ENCODE data around the gene PLPP1. TPM values are rescaled to one million over a fixed set of nuclear protein-coding genes. Genes with fewer than 3 reads are reported as not detected.

The PLPP1 gene
- total RNA-seq, 2 experiments from 2014 or later: 7.9 to 8.2 TPM

GRCh38 chr5:55418994-55419968 lies 115.5 kb downstream of the PLPP1 start:
- Mint-ChIP-seq H3K36me3 (ENCODE audit: low read depth) (peaks cover 63% of the 10 kb centered on the region), H3K9me3 (ENCODE audit: low read depth) (no peaks in the 10 kb centered on the region)
- CTCF ChIA-PET: interaction anchor here (1.0 kb wide), 2 partner anchors 9 to 34 kb away, joined by 3 to 4 read pairs; no protein-coding TSS in a partner anchor

GRCh38 chr5:55416306-55416705 lies 118.5 kb downstream of the PLPP1 start:
- ChIA-PET POLR2A (no interaction called here), CTCF (no interaction called here)
- Mint-ChIP-seq H3K4me1 (peaks cover 28% of the 10 kb centered on the region), H3K36me3 (ENCODE audit: low read depth) (peaks cover 45% of the 10 kb centered on the region), H3K27ac (no peak overlapping the region), H3K9me3 (ENCODE audit: low read depth) (no peaks in the 10 kb centered on the region), H3K4me3 (no peak overlapping the region), H3K27me3 (no peaks in the 10 kb centered on the region)
- ATAC-seq (no peak), DNase-seq (no peak)
- intact Hi-C loops (cut with DNase I, micrococcal nuclease): no loop called here

More at GRCh38 chr5:55418994-55419968, 115.5 kb downstream of the PLPP1 start:
- Mint-ChIP-seq H3K27ac (no peak overlapping the region), H3K4me3 (no peak overlapping the region), H3K4me1 (peaks cover 35% of the 10 kb centered on the region), H3K27me3 (no peaks in the 10 kb centered on the region)
- no peak for ATAC-seq
- intact Hi-C loops (cut with DNase I, micrococcal nuclease): no loop called here
- DNase-seq: no peak
- POLR2A ChIA-PET: no interaction called here

- no peak overlapping the region for H3K4me3 Mint-ChIP-seq
- ChIA-PET CTCF (no interaction called here), POLR2A (no interaction called here)
- peaks cover 19% of the 10 kb centered on the region for H3K4me1 Mint-ChIP-seq
- peaks cover 46% of the 10 kb centered on the region for H3K36me3 Mint-ChIP-seq (ENCODE audit: low read depth)
- DNase-seq (no peak), ATAC-seq (no peak)
- no peaks in the 10 kb centered on the region for H3K27me3 Mint-ChIP-seq
- intact Hi-C loops (cut with DNase I, micrococcal nuclease): no loop called here
- H3K9me3 Mint-ChIP-seq (ENCODE audit: low read depth): no peaks in the 10 kb centered on the region
- H3K27ac Mint-ChIP-seq: no peak overlapping the region
Observed at GRCh38 chr5:55415071-55415470, 119.7 kb downstream of the PLPP1 start.

GRCh38 chr5:55413644-55414043 lies 121.1 kb downstream of the PLPP1 start:
- POLR2A ChIA-PET: no interaction called here
- Mint-ChIP-seq H3K27ac (no peak overlapping the region), H3K27me3 (no peaks in the 10 kb centered on the region), H3K4me1 (peaks cover 9% of the 10 kb centered on the region), H3K9me3 (ENCODE audit: low read depth) (no peaks in the 10 kb centered on the region), H3K36me3 (ENCODE audit: low read depth) (peaks cover 40% of the 10 kb centered on the region), H3K4me3 (no peak overlapping the region)
- intact Hi-C loops (cut with DNase I, micrococcal nuclease): no loop called here
- DNase-seq (no peak), ATAC-seq (no peak)
- CTCF ChIA-PET: interaction anchor here (0.7 to 1.3 kb wide), 3 partner anchors 28 to 300 kb away, joined by 3 to 4 read pairs (median 3); no protein-coding TSS in a partner anchor

- intact Hi-C loops (cut with DNase I, micrococcal nuclease): no loop called here
- Mint-ChIP-seq H3K27ac (no peak overlapping the region), H3K4me3 (no peak overlapping the region), H3K36me3 (ENCODE audit: low read depth) (peaks cover 39% of the 10 kb centered on the region), H3K27me3 (no peaks in the 10 kb centered on the region), H3K4me1 (peaks cover 9% of the 10 kb centered on the region), H3K9me3 (ENCODE audit: low read depth) (no peaks in the 10 kb centered on the region)
- DNase-seq: no peak
- ChIA-PET POLR2A (no interaction called here), CTCF (no interaction called here)
- ATAC-seq: no peak
Observed at GRCh38 chr5:55411876-55412275, 122.9 kb downstream of the PLPP1 start.

- Mint-ChIP-seq H3K4me1 (peaks cover 9% of the 10 kb centered on the region), H3K4me3 (no peak overlapping the region), H3K9me3 (ENCODE audit: low read depth) (no peaks in the 10 kb centered on the region), H3K36me3 (ENCODE audit: low read depth) (peaks cover 44% of the 10 kb centered on the region), H3K27me3 (no peaks in the 10 kb centered on the region), H3K27ac (no peak overlapping the region)
- ChIA-PET POLR2A (no interaction called here), CTCF (interaction anchor here (1.4 kb wide), 1 partner anchor 281 kb away, joined by 7 read pairs; no protein-coding TSS in a partner anchor)
- intact Hi-C loops (cut with DNase I, micrococcal nuclease): no loop called here
- DNase-seq (no peak), ATAC-seq (no peak)
Observed at GRCh38 chr5:55410845-55411244, 123.9 kb downstream of the PLPP1 start.

- no peaks in the 10 kb centered on the region for H3K9me3 Mint-ChIP-seq (ENCODE audit: low read depth)
- H3K4me1 Mint-ChIP-seq: peaks cover 7% of the 10 kb centered on the region
- POLR2A ChIA-PET: no interaction called here
- no peaks in the 10 kb centered on the region for H3K27me3 Mint-ChIP-seq
- H3K36me3 Mint-ChIP-seq (ENCODE audit: low read depth): peaks cover 43% of the 10 kb centered on the region
- H3K4me3 Mint-ChIP-seq: no peak overlapping the region
- no peak for ATAC-seq
- H3K27ac Mint-ChIP-seq: no peak overlapping the region
- DNase-seq: no peak
- CTCF ChIA-PET: interaction anchor here (1.4 to 1.7 kb wide), 2 partner anchors 10 to 282 kb away, joined by 4 to 7 read pairs; no protein-coding TSS in a partner anchor
- intact Hi-C loops (cut with DNase I, micrococcal nuclease): no loop called here
Observed at GRCh38 chr5:55409775-55410174, 125.0 kb downstream of the PLPP1 start.

GRCh38 chr5:55407984-55408383 lies 126.8 kb downstream of the PLPP1 start:
- no peaks in the 10 kb centered on the region for H3K27me3 Mint-ChIP-seq
- DNase-seq (no peak), ATAC-seq (no peak)
- peaks cover 41% of the 10 kb centered on the region for H3K36me3 Mint-ChIP-seq (ENCODE audit: low read depth)
- H3K9me3 Mint-ChIP-seq (ENCODE audit: low read depth): no peaks in the 10 kb centered on the region
- intact Hi-C loops (cut with DNase I, micrococcal nuclease): loop anchor here (1.0 kb wide), 1 partner anchor 284 kb away; no protein-coding TSS in a partner anchor
- H3K4me3 Mint-ChIP-seq: no peak overlapping the region
- POLR2A ChIA-PET: no interaction called here
- peaks cover 7% of the 10 kb centered on the region for H3K4me1 Mint-ChIP-seq
- CTCF ChIA-PET: interaction anchor here (1.1 kb wide), 1 partner anchor 284 kb away, joined by 9 read pairs; no protein-coding TSS in a partner anchor
- H3K27ac Mint-ChIP-seq: no peak overlapping the region

GRCh38 chr5:55407059-55407684 lies 127.6 kb downstream of the PLPP1 start:
- Mint-ChIP-seq H3K4me1 (peaks cover 7% of the 10 kb centered on the region), H3K4me3 (no peak overlapping the region), H3K27ac (no peak overlapping the region), H3K36me3 (ENCODE audit: low read depth) (peaks cover 38% of the 10 kb centered on the region), H3K27me3 (no peaks in the 10 kb centered on the region), H3K9me3 (ENCODE audit: low read depth) (no peaks in the 10 kb centered on the region)
- DNase-seq (peak; percentile 20), ATAC-seq (peak; percentile 47)
- CTCF ChIA-PET: interaction anchor here (1.3 to 1.4 kb wide), 3 partner anchors 21 to 285 kb away, joined by 3 to 8 read pairs (median 4); no protein-coding TSS in a partner anchor
- POLR2A ChIA-PET: no interaction called here
- intact Hi-C loops (cut with DNase I, micrococcal nuclease): loop anchor here (1.0 kb wide), 1 partner anchor 285 kb away; no protein-coding TSS in a partner anchor

GRCh38 chr5:55406292-55406691 lies 128.5 kb downstream of the PLPP1 start:
- no peak overlapping the region for H3K4me3 Mint-ChIP-seq
- ChIA-PET POLR2A (no interaction called here), CTCF (interaction anchor here (0.9 to 1.6 kb wide), 6 partner anchors 20 to 294 kb away, joined by 3 to 8 read pairs (median 4); no protein-coding TSS in a partner anchor)
- DNase-seq (no peak), ATAC-seq (no peak)
- intact Hi-C loops (cut with DNase I, micrococcal nuclease): no loop called here
- H3K27me3 Mint-ChIP-seq: no peaks in the 10 kb centered on the region
- H3K36me3 Mint-ChIP-seq (ENCODE audit: low read depth): peaks cover 41% of the 10 kb centered on the region
- H3K4me1 Mint-ChIP-seq: peaks cover 4% of the 10 kb centered on the region
- H3K27ac Mint-ChIP-seq: no peak overlapping the region
- H3K9me3 Mint-ChIP-seq (ENCODE audit: low read depth): no peaks in the 10 kb centered on the region

GRCh38 chr5:55402199-55402598 lies 132.6 kb downstream of the PLPP1 start:
- no peak overlapping the region for H3K27ac Mint-ChIP-seq
- no peak for ATAC-seq
- ChIA-PET CTCF (interaction anchor here (0.7 to 1.0 kb wide), 2 partner anchors 17 to 547 kb away, joined by 3 read pairs; no protein-coding TSS in a partner anchor), POLR2A (no interaction called here)
- H3K36me3 Mint-ChIP-seq (ENCODE audit: low read depth): peaks cover 35% of the 10 kb centered on the region
- no peaks in the 10 kb centered on the region for H3K9me3 Mint-ChIP-seq (ENCODE audit: low read depth)
- H3K27me3 Mint-ChIP-seq: no peaks in the 10 kb centered on the region
- peak; percentile 12 for DNase-seq
- intact Hi-C loops (cut with DNase I, micrococcal nuclease): no loop called here
- no peaks in the 10 kb centered on the region for H3K4me1 Mint-ChIP-seq
- no peak overlapping the region for H3K4me3 Mint-ChIP-seq

Measured in activated CD4-positive, alpha-beta T cell treated with anti-CD3 and anti-CD28 coated beads for 36 hours (primary cell).